Activated naive CD8-positive, alpha-beta T cell treated with anti-CD3 and anti-CD28 coated beads, Interleukin-2, amount 50 U/mL, for 16 hours (primary cell): ENCODE results near the gene TCF7L2.
"Not testable (repeated sequence)": the region's sequence is repeated elsewhere in the genome, so short reads cannot be mapped to it uniquely, and the experiment has no call there.

ENCODE experiments used
- DNase-seq: peaks from one replicate; pipeline ENCODE4 v3.0.0-alpha.2; 2020; ENCODE audit warnings: low read depth, low spot score

TCF7L2 gene

DNA sequence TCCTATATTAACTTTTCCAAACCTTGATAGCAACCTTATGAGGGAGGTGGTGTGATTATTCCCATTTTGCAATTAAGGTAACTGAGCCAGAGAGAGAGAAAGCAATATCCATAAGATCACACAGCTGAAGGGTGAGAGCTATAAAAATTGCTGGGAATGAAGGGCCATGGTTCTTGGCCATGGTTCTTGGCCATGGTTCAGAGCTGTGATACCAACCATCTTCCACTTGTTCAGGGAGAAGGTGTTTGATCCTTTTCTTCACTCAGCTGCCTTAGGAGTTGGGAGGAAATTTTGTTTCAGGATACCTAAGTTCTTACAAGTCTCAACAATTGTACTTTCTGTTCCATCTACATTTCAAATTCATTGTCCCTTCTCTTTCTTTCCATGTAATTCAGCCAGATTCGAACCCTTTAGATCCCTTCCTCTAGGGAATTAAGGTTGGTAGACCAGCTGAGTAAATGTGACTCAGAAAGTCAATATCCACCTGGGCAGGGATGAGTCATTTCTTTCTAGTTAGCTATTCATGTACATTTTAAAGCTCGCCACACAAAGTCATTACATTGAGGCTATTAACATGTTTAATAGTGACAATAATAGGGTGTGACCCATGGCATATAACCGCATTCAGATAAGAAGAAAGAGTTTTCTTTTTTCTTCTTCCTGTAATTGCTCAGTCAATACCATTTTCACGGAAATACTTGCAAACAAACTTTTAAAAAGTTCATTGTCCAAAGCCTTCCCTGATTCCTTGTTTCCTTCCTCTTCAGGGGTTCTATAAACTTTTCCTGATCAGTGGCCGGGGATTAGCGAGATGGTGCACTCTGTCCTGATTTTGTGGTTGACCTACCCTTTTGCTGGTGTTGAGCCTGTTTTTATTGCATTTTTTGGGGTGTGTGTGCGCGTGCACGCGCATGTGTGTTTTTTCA, 143.4 kb downstream of the TCF7L2 start:
- DNase-seq = no peak

DNA sequence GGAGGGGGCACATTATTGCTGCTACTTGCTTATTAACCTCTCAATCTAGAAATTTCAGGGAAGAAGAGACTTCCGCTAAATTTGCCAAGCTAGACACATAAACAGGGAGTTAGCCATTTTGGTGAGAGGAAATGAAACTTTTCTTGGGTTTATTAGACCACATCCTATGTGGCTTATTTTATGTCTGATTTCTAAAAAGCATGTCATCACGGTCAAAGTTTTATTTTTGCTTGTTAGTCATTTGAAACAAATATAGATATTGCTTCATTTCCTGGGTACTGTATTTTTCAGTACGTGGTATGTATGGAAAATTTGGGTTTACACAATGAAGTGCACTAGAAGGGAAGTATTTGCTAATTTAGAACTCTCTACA, 144.1 kb downstream of the TCF7L2 start:
- no peak for DNase-seq

- DNase-seq = no peak
Measured at GRCh38 chr10:113095419-113096127, 145.5 kb downstream of the TCF7L2 start.

DNA sequence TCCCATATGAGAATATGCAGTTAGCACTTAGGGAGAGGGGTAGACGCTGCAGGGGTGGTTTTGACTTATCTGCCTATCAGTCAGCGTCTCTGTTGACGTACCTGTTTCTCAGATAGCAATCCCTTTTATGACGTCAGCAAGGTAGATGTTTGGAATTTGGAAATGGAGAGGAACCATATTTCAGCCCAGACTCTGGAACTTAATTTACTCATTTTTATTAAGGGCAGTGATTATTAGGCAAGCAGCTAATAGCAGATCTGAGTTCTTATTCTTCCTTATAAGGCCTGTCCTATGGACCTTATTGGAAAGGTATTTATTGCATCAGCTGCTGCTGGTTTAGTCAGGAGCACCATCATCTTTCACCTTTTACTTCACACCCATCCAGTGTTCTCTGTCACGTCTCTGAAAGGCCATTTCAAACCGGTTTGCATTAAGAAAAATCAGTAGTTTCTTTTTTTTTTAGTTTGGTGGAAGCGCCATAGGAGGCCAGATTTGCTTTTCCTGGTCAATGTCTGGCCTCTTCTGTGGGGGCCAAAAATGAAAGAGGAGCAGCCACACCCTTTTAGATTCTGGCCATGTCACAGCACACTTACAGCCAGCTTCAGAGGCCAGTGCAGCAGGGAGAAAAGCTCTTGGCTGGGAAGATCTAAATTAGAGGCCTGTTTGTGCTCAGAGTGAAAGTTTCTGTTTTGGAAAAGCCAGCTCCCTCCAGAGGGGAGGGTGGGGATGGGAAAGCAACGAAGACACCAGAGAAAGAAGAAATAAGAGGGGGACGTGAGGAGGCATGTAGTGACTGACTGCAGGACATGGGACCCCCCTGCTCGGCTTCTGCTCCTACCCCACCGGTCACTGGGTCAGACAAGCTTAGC, 146.3 kb downstream of the TCF7L2 start:
- no peak for DNase-seq

- DNase-seq = no peak
Measured at GRCh38 chr10:113097036-113097435, 147.0 kb downstream of the TCF7L2 start.

GRCh38 chr10:113099431-113100183, 149.6 kb downstream of the TCF7L2 start:
- DNase-seq = no peak

- DNase-seq = no peak
Measured at GRCh38 chr10:113100281-113100680, 150.2 kb downstream of the TCF7L2 start.

DNA sequence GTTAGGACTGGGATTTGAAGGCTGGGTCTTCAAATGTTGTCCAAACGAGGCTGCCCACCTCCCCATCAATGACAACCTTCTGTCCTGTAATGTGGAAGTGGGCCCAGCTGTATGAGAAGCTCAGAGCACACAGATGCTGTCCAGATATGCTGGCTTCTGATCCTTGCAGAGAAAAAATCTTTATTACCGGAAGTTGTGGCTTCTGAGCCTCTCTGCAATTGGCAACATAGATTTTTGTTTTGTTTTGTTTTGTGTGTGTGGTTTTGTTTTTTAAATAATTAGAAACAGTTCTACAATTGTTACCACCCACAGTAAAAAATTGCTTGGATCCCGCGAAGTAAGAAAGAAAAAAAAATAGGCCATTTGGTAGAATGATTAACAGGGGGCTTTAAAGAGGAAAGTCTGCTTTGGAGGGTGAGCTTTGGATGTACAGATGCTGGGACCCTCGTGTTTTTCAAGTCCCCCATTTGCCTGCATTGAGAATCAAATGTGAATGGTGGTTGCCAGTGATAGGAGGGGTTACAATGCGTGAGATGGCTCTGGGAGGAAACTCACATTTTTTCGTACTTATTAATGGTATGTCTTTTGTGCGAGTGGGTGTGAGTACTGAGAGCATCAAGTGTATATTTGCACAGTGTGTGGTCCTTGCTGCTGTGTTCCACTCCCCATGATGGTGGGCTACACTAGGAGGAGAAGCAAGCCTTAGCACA, 153.2 kb downstream of the TCF7L2 start:
- DNase-seq = no peak

DNA sequence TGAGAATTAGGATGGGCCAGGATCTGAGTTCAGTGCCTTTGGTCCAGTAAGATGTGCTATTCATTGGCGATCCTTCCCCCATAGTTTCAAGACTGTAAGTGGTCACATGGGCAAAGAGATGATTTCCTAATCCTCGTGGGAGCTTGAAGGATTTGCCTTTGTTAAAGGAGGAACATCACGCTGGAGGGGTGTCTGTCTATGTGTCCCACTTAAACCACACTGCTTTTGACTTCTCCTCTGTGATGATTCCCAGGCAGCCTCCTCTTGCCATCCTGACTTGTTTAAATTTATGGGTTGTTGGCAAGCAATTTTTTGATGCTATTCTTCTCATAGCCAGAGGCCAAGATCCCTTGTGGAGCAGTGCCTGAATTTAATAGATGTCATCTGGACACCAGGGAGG, 154.0 kb downstream of the TCF7L2 start:
- no peak for DNase-seq

- DNase-seq = no peak
Measured at GRCh38 chr10:113108194-113108835, 158.3 kb downstream of the TCF7L2 start.

- no peak for DNase-seq
Measured at GRCh38 chr10:113108948-113109347, 158.9 kb downstream of the TCF7L2 start.

DNA sequence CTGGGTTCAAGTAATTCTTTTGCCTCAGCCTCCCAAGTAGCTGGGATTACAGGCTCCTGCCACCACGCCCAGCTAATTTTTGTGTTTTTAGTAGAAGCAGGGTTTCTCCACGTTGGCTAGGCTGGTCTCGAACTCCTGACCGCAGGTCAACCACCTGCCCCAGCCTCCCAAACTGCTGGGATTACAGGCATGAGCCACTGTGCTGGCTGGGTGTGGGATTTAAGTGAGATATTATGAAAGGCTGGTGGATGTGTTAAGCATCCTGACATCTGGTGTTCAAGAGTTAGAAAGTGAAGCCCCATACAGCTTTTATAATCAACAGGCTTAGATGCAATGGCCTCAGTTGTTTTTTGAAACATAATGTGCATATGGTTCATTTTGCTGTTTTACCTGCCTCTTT, 159.4 kb downstream of the TCF7L2 start:
- DNase-seq = not testable (repeated sequence)

- no peak for DNase-seq
Measured at GRCh38 chr10:113111260-113111659, 161.2 kb downstream of the TCF7L2 start.

- DNase-seq = no peak
Measured at GRCh38 chr10:113111900-113112853, 162.1 kb downstream of the TCF7L2 start.

GRCh38 chr10:113113241-113113640, 163.2 kb downstream of the TCF7L2 start:
- DNase-seq = no peak

DNA sequence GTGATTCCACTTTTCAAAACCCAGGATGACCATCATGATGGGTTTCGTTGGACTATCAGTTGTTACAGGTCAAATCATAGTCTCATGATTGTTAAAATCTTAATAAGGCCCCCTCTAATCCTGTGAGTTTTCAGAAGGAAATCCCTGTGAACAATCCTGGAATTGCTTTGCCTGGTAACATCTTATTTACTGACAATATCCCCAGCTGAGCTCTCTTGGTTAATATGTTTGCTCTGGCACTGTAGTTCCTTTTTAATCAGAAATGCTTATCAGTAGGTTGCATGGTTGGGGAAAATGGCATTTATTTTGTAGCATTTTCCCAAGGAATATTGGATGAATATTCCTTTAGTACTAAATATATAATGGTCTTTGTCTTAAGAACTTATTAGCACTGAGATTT, 163.9 kb downstream of the TCF7L2 start:
- DNase-seq = no peak

- no peak for DNase-seq
Measured at GRCh38 chr10:113115556-113115955, 165.5 kb downstream of the TCF7L2 start.

- no peak for DNase-seq
Measured at GRCh38 chr10:113118882-113119281, 168.8 kb downstream of the TCF7L2 start.

- DNase-seq = no peak
Measured at GRCh38 chr10:113119801-113120200, 169.8 kb downstream of the TCF7L2 start.
